HG03064 (cell line): ENCODE measurements around the gene SEMA6D.

Source experiments
- ATAC-seq: cut with Tn5 transposase; IDR thresholded peaks from one replicate; pipeline ENCODE4 v1.9.1; 2021; ENCODE audit warnings: low read depth; ENCODE audit not compliant: unreplicated experiment

Gene SEMA6D

GRCh38 chr15:47819158-47819557 lies 101.9 kb downstream of the SEMA6D start:
- ATAC-seq, result no peak

DNA sequence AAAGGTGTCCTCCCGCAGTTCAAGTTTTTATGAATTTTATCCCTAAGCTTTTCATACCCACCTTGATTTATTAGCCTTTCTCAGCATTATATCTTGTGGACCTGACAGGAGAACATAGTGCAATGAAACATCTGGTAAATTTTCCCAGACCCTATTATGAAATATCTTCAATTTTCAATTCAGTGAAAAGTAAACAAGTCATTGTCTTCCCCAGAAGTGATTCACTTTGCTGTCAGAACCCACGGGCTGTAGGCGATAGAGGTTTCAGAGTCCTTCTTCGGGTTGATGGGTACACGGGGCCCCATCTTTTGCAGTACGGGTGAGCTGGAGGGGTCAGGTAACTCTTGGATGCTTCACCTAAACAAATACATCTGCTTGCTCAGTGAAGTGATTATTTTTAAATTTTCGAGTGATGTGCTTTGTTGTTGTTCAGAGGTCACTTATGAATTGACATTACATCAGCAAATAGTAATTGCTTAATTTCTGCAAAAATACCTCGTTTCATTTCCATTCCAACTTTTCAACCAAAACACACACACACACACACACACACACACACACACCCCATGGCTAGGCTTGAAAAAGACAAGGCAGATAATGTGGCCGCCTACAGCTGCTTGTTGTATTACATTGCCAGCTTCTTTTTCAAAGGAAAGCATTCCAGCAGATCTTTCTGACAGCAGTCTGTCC lies 102.9 kb downstream of the SEMA6D start:
- ATAC-seq, result no peak

GRCh38 chr15:47820747-47821319 lies 103.5 kb downstream of the SEMA6D start:
- no peak for ATAC-seq

DNA sequence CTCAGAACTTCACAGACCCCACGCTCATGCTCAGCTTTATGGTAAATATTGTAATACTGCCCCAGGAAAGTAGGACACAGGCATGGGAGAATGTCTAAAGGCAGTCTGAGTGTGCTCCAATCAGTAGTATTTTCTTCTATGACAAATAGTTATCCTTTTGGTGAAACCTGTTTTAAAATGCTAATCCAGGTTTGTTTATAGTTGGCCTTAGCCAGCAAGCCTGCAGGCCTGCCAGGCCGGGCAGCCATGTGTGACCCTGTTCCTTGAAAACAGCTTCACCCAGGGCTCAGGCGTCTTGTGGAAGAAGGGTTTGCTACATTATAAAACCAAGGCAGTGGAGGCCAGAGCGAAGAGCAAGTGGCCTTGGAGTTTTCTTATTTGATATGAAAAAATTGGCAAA lies 104.7 kb downstream of the SEMA6D start:
- no peak for ATAC-seq
